GM18499 (cell line): ENCODE results near the gene KCNK16.

Experiments
- ATAC-seq: cut with Tn5 transposase; IDR thresholded peaks from one replicate; pipeline ENCODE4 v1.9.1; 2021; ENCODE audit warnings: moderate number of reproducible peaks; ENCODE audit not compliant: insufficient read depth, unreplicated experiment

The KCNK16 gene

DNA sequence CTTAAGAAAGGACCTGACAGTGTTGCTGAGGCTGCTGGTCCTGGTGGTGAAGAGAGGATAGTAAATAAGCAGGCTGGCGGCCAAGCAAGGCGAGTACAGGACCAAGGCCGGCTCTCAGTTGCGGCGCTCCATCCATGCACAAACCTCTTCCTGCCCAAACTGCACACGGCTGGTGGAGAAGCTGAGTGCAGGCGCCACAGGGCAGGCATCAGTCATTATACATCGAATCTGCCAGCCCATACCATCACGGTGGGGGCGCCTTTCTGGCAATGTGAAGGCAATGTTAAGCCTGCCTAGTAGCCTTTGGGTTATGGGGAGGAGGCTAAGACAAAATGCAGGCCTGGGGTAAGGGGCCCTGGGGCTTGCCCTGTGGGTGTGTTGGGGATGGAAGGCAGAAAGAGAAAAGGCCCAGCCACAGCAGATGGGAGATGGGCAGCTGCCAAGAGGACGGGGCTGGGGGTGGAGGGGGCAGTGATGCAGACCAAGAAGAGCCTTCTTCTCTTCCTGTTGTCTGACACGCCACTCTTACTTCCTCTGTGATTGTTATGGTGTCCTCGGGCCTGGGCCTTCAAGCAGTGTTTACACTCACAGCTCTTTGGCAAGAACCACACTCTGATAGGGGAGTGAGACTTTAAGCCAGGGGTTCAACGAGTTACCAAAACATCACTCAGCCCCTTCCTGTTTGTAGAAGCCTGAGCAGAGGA, 20.3 kb upstream of the KCNK16 start:
- ATAC-seq, result no peak

DNA sequence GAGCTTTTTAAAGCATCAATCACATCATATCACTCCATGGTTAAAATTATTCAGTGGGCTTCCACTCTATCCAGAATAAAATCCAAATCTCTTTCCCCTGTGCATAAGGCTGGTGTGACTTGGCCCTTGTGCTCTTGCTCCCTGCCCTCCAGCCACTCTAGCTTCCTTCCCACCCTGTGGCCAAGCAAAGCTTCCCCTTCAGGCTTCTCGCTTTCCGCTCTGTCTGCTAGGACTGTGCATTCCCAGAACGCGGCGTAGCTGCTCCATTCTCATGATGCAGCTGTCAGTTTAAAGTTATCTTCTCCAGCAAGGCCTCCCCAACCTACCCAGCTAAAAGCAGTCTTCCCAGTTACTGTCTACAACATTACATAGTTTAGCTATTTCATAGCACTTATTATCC, 19.4 kb upstream of the KCNK16 start:
- no peak for ATAC-seq

GRCh38 chr6:39341352-39341751, 18.9 kb upstream of the KCNK16 start:
- ATAC-seq, result no peak

DNA sequence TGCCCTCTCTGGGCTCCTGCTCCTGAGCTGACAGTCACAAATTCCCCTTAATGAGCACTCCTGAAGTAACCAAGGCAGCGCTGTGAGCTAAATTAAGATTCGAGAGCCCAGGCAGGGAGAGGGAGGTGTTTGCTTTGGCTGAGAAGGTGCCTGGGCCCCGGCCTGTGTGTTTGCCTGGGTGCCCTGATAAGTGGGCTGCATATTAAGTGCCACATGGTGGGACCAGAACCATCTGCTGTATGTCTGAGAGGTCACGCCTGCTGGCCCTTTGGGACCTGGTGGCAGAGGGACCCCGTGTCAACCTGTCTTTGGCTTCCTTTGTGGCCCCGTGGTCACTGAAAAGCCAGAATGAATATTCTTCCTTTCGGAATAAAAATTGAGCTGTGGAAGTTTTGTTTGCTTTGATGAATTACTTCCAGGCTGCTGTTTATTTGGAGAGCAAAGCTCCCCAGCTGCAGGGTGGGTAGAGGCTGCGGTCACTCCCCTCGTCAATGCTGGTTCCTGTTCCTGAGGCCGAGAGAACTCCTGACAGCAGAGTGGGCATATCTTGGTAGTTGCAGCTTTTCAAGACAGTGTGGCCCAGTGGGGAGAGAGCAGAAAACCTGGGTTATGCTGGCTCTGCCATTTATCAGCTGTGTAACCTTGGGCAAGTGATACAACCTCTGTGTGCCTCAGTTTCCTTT, 17.5 kb upstream of the KCNK16 start:
- ATAC-seq, result no peak

- no peak for ATAC-seq
Measured at GRCh38 chr6:39339096-39339867, 16.8 kb upstream of the KCNK16 start.

GRCh38 chr6:39338397-39338796, 15.9 kb upstream of the KCNK16 start:
- no peak for ATAC-seq

DNA sequence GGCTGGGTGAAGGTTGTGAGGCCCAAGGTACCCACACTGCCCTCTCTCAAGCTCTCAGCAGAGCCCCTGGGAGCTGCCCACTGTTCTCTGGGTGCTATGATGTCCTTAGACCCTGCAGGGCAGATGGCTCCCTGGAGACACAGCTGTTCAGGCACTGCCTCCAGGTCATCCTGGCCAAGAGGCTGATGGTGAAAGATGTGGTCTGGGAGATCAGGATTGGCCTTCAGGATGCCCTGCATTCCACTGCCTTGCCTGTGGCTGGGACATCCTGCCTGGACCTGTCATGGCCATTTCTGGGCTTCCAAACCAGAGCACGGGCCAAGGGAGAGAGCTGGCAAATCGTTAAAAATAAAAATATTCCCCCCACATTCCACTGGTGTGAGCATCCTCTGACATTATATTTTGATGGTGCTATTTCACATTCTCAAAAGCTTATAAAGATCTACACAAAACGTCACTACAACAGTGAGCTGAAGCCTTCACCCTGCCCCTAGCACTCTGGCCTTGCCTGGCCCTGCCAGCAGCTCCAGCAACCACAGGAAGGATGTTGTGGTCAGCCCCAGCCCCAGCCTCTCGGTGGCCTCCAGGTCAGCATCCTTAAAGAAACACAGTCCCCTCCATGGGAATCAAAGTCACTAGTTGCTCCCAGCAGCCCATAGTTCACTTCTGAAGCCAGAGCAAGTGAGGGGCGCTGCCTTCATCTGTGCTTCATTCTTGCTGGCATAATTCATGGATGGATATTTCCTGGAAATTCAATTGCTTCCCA, 13.5 kb upstream of the KCNK16 start:
- ATAC-seq, result no peak

- no peak for ATAC-seq
Measured at GRCh38 chr6:39333644-39334438, 11.3 kb upstream of the KCNK16 start.

DNA sequence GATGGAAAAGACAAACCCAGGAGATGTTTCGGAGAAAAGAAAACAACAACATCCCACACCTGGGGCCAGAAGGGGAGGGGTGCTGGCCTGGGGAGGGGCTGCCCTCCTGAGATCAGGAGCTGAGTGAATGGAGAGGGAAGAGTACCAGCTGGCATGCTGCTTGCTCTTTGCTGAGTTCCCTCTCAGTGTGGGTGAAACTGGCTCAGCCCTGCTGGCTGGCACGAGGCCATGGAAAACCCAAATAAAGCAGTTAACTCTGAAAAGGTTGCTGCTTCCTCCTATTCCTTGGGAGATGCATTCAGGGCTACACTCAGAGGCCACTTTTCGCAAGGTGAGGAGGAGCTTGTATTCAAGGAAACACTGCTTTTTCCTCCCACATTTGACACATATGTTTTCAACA, 8.0 kb upstream of the KCNK16 start:
- no peak for ATAC-seq

GRCh38 chr6:39330057-39330456, 7.6 kb upstream of the KCNK16 start:
- ATAC-seq, result no peak

- no peak for ATAC-seq
Measured at GRCh38 chr6:39328066-39328465, 5.6 kb upstream of the KCNK16 start.

GRCh38 chr6:39327507-39327906, 5.0 kb upstream of the KCNK16 start:
- no peak for ATAC-seq

- no peak for ATAC-seq
Measured at GRCh38 chr6:39321761-39322160, 741 bp downstream of the KCNK16 start.

DNA sequence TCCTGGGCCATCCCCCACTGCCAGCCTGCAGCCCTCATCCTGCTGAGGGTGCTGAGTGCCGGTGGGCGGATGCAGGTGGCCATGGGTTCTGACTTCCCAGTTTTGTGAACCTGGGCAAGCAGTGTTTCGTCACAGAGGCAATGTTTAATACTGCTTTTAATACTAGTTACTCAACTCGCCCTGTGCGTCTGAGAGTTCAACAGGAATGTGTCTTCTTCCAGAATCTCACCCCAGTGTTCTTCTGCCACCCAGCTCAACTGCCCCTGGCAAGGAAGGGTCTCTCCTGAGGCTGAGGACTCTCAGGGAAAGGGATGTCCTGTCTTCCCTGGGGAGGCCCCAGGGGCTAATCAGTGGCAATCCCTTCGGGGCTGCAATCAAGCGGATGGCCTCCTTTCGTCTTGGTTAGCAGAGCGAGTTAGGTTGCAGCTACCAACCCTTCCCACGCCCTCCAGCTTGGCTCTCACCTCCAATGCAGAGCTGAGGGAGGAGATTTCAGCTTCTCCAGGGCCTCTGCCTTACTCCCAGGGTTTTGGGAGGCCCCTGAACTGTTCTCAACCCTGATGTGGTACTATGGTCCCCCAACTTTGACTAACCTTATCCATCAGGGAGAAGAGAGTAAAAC, 2.0 kb downstream of the KCNK16 start:
- no peak for ATAC-seq

- no peak for ATAC-seq
Measured at GRCh38 chr6:39319621-39320362, 2.7 kb downstream of the KCNK16 start.

GRCh38 chr6:39317256-39317655, 5.2 kb downstream of the KCNK16 start:
- no peak for ATAC-seq

GRCh38 chr6:39314273-39314795, 8.2 kb downstream of the KCNK16 start, which contains the start of gene KCNK17:
Gene KCNK17, minus strand, starts transcription at chr6:39314419. Its CDS starts 99 bp downstream, at chr6:39314320.
- no peak for ATAC-seq

- no peak for ATAC-seq
Measured at GRCh38 chr6:39313526-39314272, 8.8 kb downstream of the KCNK16 start.
